DOHH2 (cell line): Measurements from ENCODE around the gene MPI.

Experiments used
- CTCF ChIP-seq: fragments of 200-600 bp; sonication (generic); IDR thresholded peaks from one replicate; pipeline ENCODE4 v1.5.1; 2014; ENCODE audit warnings: antibody characterized with exemption, mild to moderate bottlenecking, low read depth, low read length; ENCODE audit not compliant: poor library complexity, severe bottlenecking
- EZH2phosphoT487 ChIP-seq: fragments of 200-600 bp; sonication (generic); IDR thresholded peaks from 2 replicates; pipeline ENCODE4 v1.6.1; 2017; ENCODE audit warnings: borderline replicate concordance, mild to moderate bottlenecking, antibody characterized with exemption, low read length, moderate library complexity, mixed read lengths

- TF ChIP-seq CTCF (no peak), EZH2phosphoT487 (no peak)
Measured at GRCh38 chr15:74904190-74904805, 14.5 kb downstream of the MPI start.
